ENCODE measurements around the gene ZNF22. TPM values are rescaled to one million over a fixed set of nuclear protein-coding genes. Genes with fewer than 3 reads are reported as not detected.

The ZNF22 gene
- total and polyA plus RNA-seq, 2 of the 8 experiments (the other 6 are each of a cell fraction or from before 2014, with no cell fraction given) = 18.2 to 45.2 TPM

DNA sequence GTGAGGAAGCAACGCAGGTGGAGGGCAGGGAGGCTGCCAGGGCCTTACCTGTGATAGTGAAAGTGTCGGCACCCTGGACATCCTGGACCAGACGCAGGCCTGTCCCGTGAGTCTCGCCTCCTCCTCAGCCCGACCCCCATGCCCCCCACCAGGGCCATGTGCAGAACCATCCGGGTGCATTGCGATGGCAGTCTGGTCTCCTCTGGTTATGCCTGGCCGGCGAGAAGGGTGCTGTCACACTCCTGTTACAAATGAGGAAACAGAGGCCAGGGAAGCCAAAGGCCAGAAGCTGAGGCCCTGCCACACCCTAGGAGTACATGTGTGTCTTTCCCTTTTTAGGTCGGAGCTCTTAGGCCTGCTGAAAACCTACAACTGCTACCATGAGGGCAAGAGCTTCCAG lies 29.3 kb upstream of the ZNF22 start:
- H4K8ac ChIP-seq (ENCODE audit: extremely low read depth, insufficient read depth, low read length) = no peak overlapping the region
- H4K20me1 ChIP-seq (replicated peaks in 1 of 2; ENCODE audit: control insufficient read depth in 1 of 2, insufficient read depth in 2 of 2, low read length in 2 of 2) = peaks cover 0 to 2% of the 10 kb centered on the region in 2 experiments
- H3K27me3 ChIP-seq (replicated peaks in 1 of 4; ENCODE audit: control insufficient read depth in 3 of 4, extremely low read depth in 1 of 4, insufficient read depth in 3 of 4, low read length in 3 of 4) = no peaks in the 10 kb centered on the region; a peak in 1 of 7 replicates
- H3K27ac ChIP-seq (ENCODE audit: low read depth, low read length) = no peak overlapping the region
- H3K14ac ChIP-seq (ENCODE audit: insufficient read length) = no peak overlapping the region
- H3K9ac ChIP-seq (replicated peaks in 1 of 4; ENCODE audit: extremely low read depth in 1 of 4, low read depth in 3 of 4, low read length in 3 of 4) = no peak overlapping the region
- no peak overlapping the region for H3K4me2 ChIP-seq (ENCODE audit: insufficient read depth in 1 of 2, low read depth in 2 of 2, low read length in 2 of 2)
- CTCF ChIA-PET (ENCODE audit: partially characterized antibody) = no interaction called here
- H2AFZ ChIP-seq (ENCODE audit: low read length) = no peak overlapping the region
- no peak overlapping the region for H3K23ac ChIP-seq (ENCODE audit: insufficient read length)
- no peak overlapping the region for H4K91ac ChIP-seq (replicated peaks; ENCODE audit: insufficient read length, low read length)
- H3K79me2 ChIP-seq (ENCODE audit: control insufficient read depth in 1 of 2, insufficient read depth in 2 of 2, low read length in 2 of 2) = no peaks in the 10 kb centered on the region
- H2BK120ac ChIP-seq (replicated peaks; ENCODE audit: low read depth, low read length) = no peak overlapping the region
- no peak overlapping the region for H3K4ac ChIP-seq (replicated peaks; ENCODE audit: insufficient read length, low read depth, low read length)
- no peak overlapping the region for H3K56ac ChIP-seq (replicated peaks; ENCODE audit: insufficient read length, low read depth, low read length)
- H3K9me3 ChIP-seq (ENCODE audit: insufficient read depth in 2 of 2, low read depth in 1 of 2, low read length in 1 of 2) = no peaks in the 10 kb centered on the region
- POLR2A ChIA-PET (ENCODE audit: partially characterized antibody) = no interaction called here
- peaks cover 5% of the 10 kb centered on the region; the same call in 1 of the 2 replicates for H3K79me1 ChIP-seq (ENCODE audit: low read depth, low read length)
- WGBS, 2 experiments (ENCODE audit: extremely low coverage in 1 of 2, insufficient coverage in 1 of 2, insufficient read length in 1 of 2, insufficient replicate concordance in 2 of 2, low coverage in 1 of 2, low lambda C conversion rate in 2 of 2, missing lambda C conversion rate in 1 of 2) = 87% methylated on average over 11 of the region's 11 CpGs; no CpG with 5 or more reads in 1 of the 2 experiments
- peaks cover 12 to 31% (median 25%) of the 10 kb centered on the region in 4 experiments for H3K4me1 ChIP-seq (replicated peaks in 1 of 4; ENCODE audit: control insufficient read depth in 3 of 4, insufficient read depth in 4 of 4, low read length in 3 of 4)
- no peak for TF ChIP-seq HDAC6 (IDR thresholded peaks at IDR 0.05; ENCODE audit: low read depth, low read length)
- TF ChIP-seq TEAD4 (IDR thresholded peaks at IDR 0.05; ENCODE audit: low read depth, low read length) = no peak
- TF ChIP-seq, protein P1, sequence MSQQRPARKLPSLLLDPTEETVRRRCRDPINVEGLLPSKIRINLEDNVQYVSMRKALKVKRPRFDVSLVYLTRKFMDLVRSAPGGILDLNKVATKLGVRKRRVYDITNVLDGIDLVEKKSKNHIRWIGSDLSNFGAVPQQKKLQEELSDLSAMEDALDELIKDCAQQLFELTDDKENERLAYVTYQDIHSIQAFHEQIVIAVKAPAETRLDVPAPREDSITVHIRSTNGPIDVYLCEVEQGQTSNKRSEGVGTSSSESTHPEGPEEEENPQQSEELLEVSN (IDR thresholded peaks at IDR 0.05) = no peak
- TF ChIP-seq YY1 (IDR thresholded peaks at IDR 0.05; ENCODE audit: low read depth, low read length) = no peak
- no peak for TF ChIP-seq EP300 (IDR thresholded peaks at IDR 0.05; ENCODE audit: borderline replicate concordance in 1 of 2, low read depth in 2 of 2, low read length in 2 of 2)
- TF ChIP-seq POU5F1 (IDR thresholded peaks at IDR 0.05; ENCODE audit: low read depth, low read length) = no peak
- no peak for TF ChIP-seq TAF7 (optimal IDR thresholded peaks at IDR 0.05; ENCODE audit: borderline replicate concordance, low read depth, low read length)
- no peak for TF ChIP-seq FOSL1 (IDR thresholded peaks at IDR 0.05; ENCODE audit: insufficient read depth, low read depth, low read length)
- TF ChIP-seq CTBP2 (IDR thresholded peaks at IDR 0.05; ENCODE audit: borderline replicate concordance, insufficient read depth, insufficient read length, low read length) = no peak
- H3K4me3 ChIP-seq (ENCODE audit: extremely low read depth in 1 of 4, insufficient read depth in 2 of 4, low read depth in 3 of 4, low read length in 4 of 4) = no peak overlapping the region
- H2AK5ac ChIP-seq (ENCODE audit: low read depth, low read length) = no peak overlapping the region
- H4K5ac ChIP-seq (ENCODE audit: insufficient read length, low read depth, low read length) = no peak overlapping the region
- 0 out of 2 replicates have a peak overlapping the region, but pooled peaks have one; percentile 40 for H2BK15ac ChIP-seq (ENCODE audit: low read length)
- DNase-seq (ENCODE audit: low read depth in 1 of 2, low spot score in 2 of 2) (no peak), FAIRE-seq (no peak)
- no peak overlapping the region for H2BK12ac ChIP-seq (ENCODE audit: low read depth, low read length)
- peaks cover 0 to 6% (median 0%) of the 10 kb centered on the region in 4 experiments; a peak in 3 of 8 replicates for H3K36me3 ChIP-seq (ENCODE audit: control insufficient read depth in 2 of 4, insufficient read depth in 4 of 4, low read length in 3 of 4)
- peaks cover 14% of the 10 kb centered on the region; the same call in 1 of the 2 replicates for H3K23me2 ChIP-seq (ENCODE audit: low read depth, low read length)
- H3K18ac ChIP-seq (ENCODE audit: extremely low read depth, low read length) = no peak overlapping the region
- H2BK5ac ChIP-seq (ENCODE audit: low read depth, low read length) = no peak overlapping the region
- no peak overlapping the region for H2BK20ac ChIP-seq (ENCODE audit: low read length)
